ENCODE data around the gene PRR3.

The PRR3 gene

GRCh38 chr6:30533460-30534294, 23.4 kb upstream of the PRR3 start:
- no peak for DNase-seq (ENCODE audit: low read depth in 1 of 2, low spot score in 1 of 2)

GRCh38 chr6:30537931-30538330, 19.2 kb upstream of the PRR3 start:
- no peak for DNase-seq (ENCODE audit: low read depth in 1 of 2, low spot score in 1 of 2)

DNA sequence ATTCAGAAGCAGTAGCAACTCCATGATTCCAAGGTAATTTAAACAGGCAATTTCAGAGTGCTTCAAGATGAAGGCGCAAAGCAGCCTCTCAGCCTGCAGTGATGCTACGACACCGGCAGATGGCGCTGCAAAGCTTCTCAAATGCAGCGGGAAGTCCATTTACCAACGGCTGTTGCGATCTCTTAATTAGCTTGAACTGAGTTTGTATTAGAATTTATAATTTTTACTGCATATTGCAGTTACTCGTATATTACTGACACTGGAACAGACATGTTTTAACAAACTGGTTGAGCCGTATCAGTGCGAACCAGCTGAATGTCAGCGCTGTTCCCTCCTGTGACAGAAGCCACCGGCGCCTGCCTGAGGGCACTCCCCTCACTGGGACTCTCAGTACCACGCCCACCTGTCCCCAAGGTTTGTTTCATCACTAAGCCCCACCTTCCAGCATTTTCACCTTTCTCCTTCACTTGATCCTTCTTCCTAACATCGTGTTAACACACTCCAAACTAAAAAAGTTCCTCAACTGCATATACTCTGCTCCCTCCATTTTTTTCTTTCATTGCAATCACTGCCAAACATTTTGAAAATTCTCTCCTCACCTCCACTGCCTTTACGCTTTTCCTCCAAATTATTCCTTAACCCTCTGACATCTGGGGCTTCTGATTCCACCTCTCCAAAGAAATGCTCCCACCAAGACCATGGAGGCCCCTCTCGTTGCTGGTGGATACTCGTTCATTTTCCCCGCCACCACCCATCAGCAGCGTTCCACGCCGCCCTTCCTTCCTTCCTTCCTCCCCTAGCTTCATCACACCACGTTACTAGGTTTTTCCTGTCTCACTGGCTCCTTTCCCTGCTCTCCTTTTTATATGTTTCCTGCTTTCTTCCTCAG, 15.3 kb upstream of the PRR3 start:
- DNase-seq (ENCODE audit: low read depth in 1 of 2, low spot score in 1 of 2) = peak; percentile 68 to 70

DNA sequence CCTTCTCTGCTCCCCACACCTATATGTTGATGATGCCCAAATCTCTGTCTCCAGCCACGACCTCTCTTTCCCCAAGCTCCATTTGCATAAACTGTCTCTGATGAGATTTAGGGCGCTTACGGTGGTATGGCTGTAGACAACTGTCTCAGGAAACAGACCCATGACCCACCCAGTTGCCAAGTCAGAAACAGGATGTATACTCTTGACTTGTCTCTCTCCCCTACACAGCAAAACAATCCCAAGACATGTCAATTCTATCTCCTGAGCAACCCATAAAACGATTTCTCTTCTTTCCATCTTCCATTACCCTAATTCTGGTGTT, 14.7 kb upstream of the PRR3 start:
- no peak for DNase-seq (ENCODE audit: low read depth in 1 of 2, low spot score in 1 of 2)

DNA sequence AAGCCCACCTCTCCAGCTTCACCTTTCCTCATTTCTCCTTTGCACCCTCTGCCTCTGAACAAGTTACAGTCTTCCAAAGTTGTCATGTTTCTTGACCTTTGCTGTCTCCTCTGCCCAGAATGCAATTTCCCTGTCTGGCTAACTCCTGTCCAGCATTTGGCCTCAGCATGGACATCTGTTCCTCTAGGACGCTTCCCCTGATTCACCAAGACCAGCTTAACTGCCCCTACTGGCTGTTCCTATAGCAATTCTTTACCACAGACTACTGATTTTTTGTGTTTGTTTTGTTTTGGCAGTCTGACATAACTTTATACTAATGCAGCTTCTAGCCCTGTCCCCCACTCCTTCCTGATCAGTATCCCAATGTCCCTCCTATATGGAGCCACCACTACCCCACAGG, 14.2 kb upstream of the PRR3 start:
- no peak for DNase-seq (ENCODE audit: low read depth in 1 of 2, low spot score in 1 of 2)

DNA sequence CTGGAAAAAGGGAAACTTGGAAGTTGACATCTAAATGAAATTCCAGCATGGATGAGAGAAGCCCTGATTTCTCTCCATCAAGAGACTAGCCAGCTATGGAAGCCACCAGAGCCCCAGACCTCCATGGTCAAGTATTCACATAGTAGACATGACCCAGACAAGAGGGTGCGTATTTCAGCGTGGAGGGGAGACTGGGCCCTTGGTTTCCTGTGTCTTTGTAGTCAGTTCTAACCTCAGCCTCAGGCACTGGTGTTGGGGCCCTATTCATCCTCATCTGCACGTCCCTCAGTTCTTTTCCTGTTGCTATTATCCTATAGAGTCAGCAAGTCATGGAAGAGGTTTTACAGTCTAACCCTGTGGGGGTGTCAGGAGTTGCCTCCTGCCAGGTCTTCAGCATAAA, 13.3 kb upstream of the PRR3 start:
- no peak for DNase-seq (ENCODE audit: low read depth in 1 of 2, low spot score in 1 of 2)

GRCh38 chr6:30544666-30545272, 12.3 kb upstream of the PRR3 start:
- no peak for DNase-seq (ENCODE audit: low read depth in 1 of 2, low spot score in 1 of 2)

- DNase-seq (ENCODE audit: low read depth in 1 of 2, low spot score in 1 of 2) = no peak
These were observed 9.6 kb upstream of the PRR3 start for GRCh38 chr6:30547454-30547853.

DNA sequence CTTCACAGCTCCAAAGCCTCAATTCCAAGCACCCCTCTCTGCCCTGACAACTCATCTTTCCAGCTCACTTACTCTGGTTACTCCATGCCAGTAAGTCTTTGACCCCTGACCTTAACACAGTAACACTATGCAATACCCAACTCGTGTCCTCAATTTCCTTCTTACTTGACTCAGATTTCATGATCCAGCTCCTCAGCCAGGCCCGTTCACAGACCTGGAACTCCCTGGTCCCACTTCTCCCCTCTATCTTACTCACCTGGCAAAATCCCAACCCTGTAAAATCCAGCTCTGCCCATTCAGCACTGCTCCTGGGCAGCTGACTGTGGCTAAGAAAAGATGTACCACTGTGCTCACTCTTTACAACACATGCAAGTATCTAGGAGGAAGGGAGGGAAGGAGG, 8.7 kb upstream of the PRR3 start:
- DNase-seq (ENCODE audit: low read depth in 1 of 2, low spot score in 1 of 2) = no peak

GRCh38 chr6:30554404-30554803, 2.7 kb upstream of the PRR3 start:
- DNase-seq (ENCODE audit: low read depth in 1 of 2, low spot score in 1 of 2) = no peak

DNA sequence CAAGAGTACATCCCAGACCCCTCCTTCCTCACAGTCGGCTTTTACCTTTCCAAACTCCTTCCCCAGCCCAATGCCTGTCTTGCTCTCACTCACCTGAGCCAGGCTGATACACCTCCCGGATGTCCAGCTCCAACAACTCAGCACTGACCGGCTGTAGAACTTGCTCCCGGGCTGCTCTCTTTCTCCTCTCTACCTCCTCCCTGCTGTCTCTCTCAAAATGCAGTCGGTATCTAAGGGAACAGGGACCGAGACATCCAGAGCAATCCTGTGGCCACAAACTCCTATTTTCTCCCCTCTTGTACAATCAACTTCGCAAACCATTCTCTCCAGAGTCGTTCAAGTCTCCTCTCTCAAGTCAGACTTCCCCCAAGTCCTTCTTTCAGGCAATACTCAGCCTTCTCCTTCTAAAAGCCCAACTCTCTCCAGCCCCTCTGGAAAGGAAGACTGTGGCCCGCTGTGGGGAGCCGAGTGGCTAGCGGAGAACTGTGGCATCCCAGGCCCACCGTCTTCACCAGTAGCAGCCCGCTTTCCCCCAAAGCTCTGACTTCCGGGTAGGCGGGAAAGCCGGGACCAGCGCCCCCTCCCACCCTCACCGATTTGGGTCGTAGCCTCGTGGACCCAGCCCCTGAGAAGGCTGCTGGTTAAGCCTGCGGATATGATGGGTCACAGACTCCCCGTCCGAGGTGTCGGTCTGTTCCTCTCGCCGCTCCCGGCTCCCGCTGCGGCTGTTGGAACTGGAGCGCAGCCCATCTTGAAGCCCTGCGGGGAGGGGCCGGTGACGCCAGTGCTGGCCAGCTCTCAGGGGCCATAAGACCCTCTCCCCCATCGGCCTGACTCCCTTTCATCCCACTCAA, 1.9 kb upstream of the PRR3 start:
- no peak for DNase-seq (ENCODE audit: low read depth in 1 of 2, low spot score in 1 of 2)

GRCh38 chr6:30555816-30556065, 1.4 kb upstream of the PRR3 start:
- no peak for DNase-seq (ENCODE audit: low read depth in 1 of 2, low spot score in 1 of 2)

DNA sequence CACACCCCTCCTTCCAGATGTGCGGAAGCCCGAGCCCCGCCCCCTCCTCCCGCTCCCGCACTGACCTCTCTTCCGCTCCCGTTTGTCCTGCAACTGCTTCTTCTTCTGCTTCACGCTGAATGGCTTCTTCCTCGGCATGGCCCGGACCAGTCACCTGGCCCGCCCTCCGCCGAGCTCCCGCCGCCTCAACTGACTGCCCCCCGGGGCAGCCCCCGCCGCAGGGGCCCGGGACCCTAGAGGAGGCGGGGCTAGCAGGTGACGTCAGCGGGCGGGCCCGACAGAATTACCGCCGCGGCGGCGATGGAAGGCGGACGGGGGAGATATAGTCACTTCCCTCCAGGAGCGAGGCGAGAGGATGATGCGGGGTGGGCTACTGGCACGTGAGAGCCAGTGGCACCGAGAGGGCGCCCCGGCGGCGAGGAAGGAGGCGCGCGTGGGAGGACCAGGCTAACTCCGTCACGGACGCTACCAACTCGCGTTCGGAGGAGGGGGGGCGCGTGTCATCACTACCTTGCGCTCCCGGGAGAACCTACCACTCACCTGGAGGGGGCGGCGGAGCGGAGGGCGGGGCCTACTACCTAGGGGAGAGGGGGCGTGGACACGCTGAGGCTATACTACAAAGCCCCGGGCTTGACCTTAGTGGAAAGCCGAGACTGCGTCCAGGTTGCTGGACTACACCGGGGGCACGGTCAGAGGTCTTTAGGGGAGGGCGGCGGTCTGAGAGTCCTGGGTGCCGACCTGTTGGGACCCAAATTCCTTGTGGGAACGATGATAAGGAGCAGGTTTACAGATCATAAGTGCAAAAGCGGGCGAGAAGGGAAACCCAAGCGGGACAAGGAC, 809 bp upstream of the PRR3 start, which contains the start of gene GNL1:
GNL1 (minus strand) TSS at position 424 of the 840 bp plus-strand sequence; CDS start at position 138, 286 bp downstream.
- peak; percentile 98 to 99 for DNase-seq (ENCODE audit: low read depth in 1 of 2, low spot score in 1 of 2)

- no peak for DNase-seq (ENCODE audit: low read depth in 1 of 2, low spot score in 1 of 2)
These were observed 537 bp downstream of the PRR3 start for GRCh38 chr6:30557683-30557981.

GRCh38 chr6:30560930-30561329, 3.8 kb downstream of the PRR3 start:
- DNase-seq (ENCODE audit: low read depth in 1 of 2, low spot score in 1 of 2) = no peak

GRCh38 chr6:30562470-30563425, 5.7 kb downstream of the PRR3 start:
- no peak for DNase-seq (ENCODE audit: low read depth in 1 of 2, low spot score in 1 of 2)

GRCh38 chr6:30564114-30564513, 7.0 kb downstream of the PRR3 start:
- no peak for DNase-seq (ENCODE audit: low read depth in 1 of 2, low spot score in 1 of 2)

GRCh38 chr6:30565772-30566171, 8.7 kb downstream of the PRR3 start:
- DNase-seq (ENCODE audit: low read depth in 1 of 2, low spot score in 1 of 2) = no peak

- peak in 1 of 2 donors; percentile 9 for DNase-seq (ENCODE audit: low read depth in 1 of 2, low spot score in 1 of 2)
These were observed 11.2 kb downstream of the PRR3 start for GRCh38 chr6:30568245-30568644.

All from activated T-helper 1 cell treated with anti-CD3 and anti-CD28 coated beads, Interleukin-2, amount 50 U/mL, for 16 hours (primary cell).